Stimulated activated naive CD8-positive, alpha-beta T cell treated with anti-CD3 and anti-CD28 coated beads, Interleukin-15, Interleukin-2, amounts not matched to agents 100 ng/mL and 50 ng/mL, for 24 hours (primary cell): ENCODE results near the gene GALNT10.

Experiments used
- H3K27ac Mint-ChIP-seq: one replicate; pipeline ENCODE4 v1.8.0; 2021; ENCODE audit warnings: mild to moderate bottlenecking, mixed read lengths
- H3K27me3 Mint-ChIP-seq: one replicate; pipeline ENCODE4 v1.8.0; 2021; ENCODE audit warnings: mixed read lengths
- H3K36me3 Mint-ChIP-seq: one replicate; pipeline ENCODE4 v1.8.0; 2021; ENCODE audit warnings: low read depth, mixed read lengths
- H3K4me1 Mint-ChIP-seq: one replicate; pipeline ENCODE4 v1.8.0; 2021; ENCODE audit warnings: low read depth, mixed read lengths
- H3K4me3 Mint-ChIP-seq: one replicate; pipeline ENCODE4 v1.8.0; 2021; ENCODE audit warnings: mild to moderate bottlenecking, mixed read lengths
- H3K9me3 Mint-ChIP-seq: one replicate; pipeline ENCODE4 v1.8.0; 2021; ENCODE audit warnings: mixed read lengths

Gene GALNT10

GRCh38 chr5:154370119-154370518 is 179.6 kb downstream of the GALNT10 start:
- Mint-ChIP-seq H3K9me3 (no peaks in the 10 kb centered on the region), H3K4me3 (no peak overlapping the region), H3K4me1 (no peaks in the 10 kb centered on the region), H3K36me3 (peaks cover 7% of the 10 kb centered on the region), H3K27me3 (no peaks in the 10 kb centered on the region), H3K27ac (no peak overlapping the region)

- Mint-ChIP-seq H3K4me1 (no peaks in the 10 kb centered on the region), H3K27ac (no peak overlapping the region), H3K9me3 (no peaks in the 10 kb centered on the region), H3K27me3 (no peaks in the 10 kb centered on the region), H3K36me3 (peaks cover 4% of the 10 kb centered on the region), H3K4me3 (no peak overlapping the region)
Measured at GRCh38 chr5:154370813-154371212, 180.3 kb downstream of the GALNT10 start.

GRCh38 chr5:154371687-154372086 is 181.2 kb downstream of the GALNT10 start:
- no peaks in the 10 kb centered on the region for H3K27me3 Mint-ChIP-seq
- peaks cover 5% of the 10 kb centered on the region for H3K36me3 Mint-ChIP-seq
- H3K9me3 Mint-ChIP-seq = no peaks in the 10 kb centered on the region
- no peaks in the 10 kb centered on the region for H3K4me1 Mint-ChIP-seq
- H3K4me3 Mint-ChIP-seq = no peak overlapping the region
- H3K27ac Mint-ChIP-seq = no peak overlapping the region

- no peak overlapping the region for H3K4me3 Mint-ChIP-seq
Measured at GRCh38 chr5:154372661-154373060, 182.1 kb downstream of the GALNT10 start.

GRCh38 chr5:154373326-154373725 is 182.8 kb downstream of the GALNT10 start:
- H3K27me3 Mint-ChIP-seq = no peaks in the 10 kb centered on the region
- H3K9me3 Mint-ChIP-seq = no peaks in the 10 kb centered on the region
- peaks cover 19% of the 10 kb centered on the region for H3K36me3 Mint-ChIP-seq
- H3K4me3 Mint-ChIP-seq = no peak overlapping the region
- no peaks in the 10 kb centered on the region for H3K4me1 Mint-ChIP-seq
- H3K27ac Mint-ChIP-seq = no peak overlapping the region

More at GRCh38 chr5:154372661-154373060, 182.1 kb downstream of the GALNT10 start:
- H3K9me3 Mint-ChIP-seq = no peaks in the 10 kb centered on the region
- H3K27me3 Mint-ChIP-seq = no peaks in the 10 kb centered on the region
- no peaks in the 10 kb centered on the region for H3K4me1 Mint-ChIP-seq
- H3K27ac Mint-ChIP-seq = no peak overlapping the region
- peaks cover 14% of the 10 kb centered on the region for H3K36me3 Mint-ChIP-seq

GRCh38 chr5:154373729-154374179 is 183.2 kb downstream of the GALNT10 start:
- Mint-ChIP-seq H3K36me3 (peaks cover 19% of the 10 kb centered on the region), H3K4me3 (no peak overlapping the region), H3K4me1 (no peaks in the 10 kb centered on the region), H3K9me3 (no peaks in the 10 kb centered on the region), H3K27ac (no peak overlapping the region), H3K27me3 (no peaks in the 10 kb centered on the region)

GRCh38 chr5:154374264-154374663 is 183.7 kb downstream of the GALNT10 start:
- H3K4me3 Mint-ChIP-seq = no peak overlapping the region
- H3K27me3 Mint-ChIP-seq = no peaks in the 10 kb centered on the region
- H3K36me3 Mint-ChIP-seq = peaks cover 18% of the 10 kb centered on the region
- no peaks in the 10 kb centered on the region for H3K4me1 Mint-ChIP-seq
- no peaks in the 10 kb centered on the region for H3K9me3 Mint-ChIP-seq
- no peak overlapping the region for H3K27ac Mint-ChIP-seq

- no peaks in the 10 kb centered on the region for H3K9me3 Mint-ChIP-seq
- H3K4me3 Mint-ChIP-seq = no peak overlapping the region
- H3K27ac Mint-ChIP-seq = no peak overlapping the region
- no peaks in the 10 kb centered on the region for H3K4me1 Mint-ChIP-seq
- H3K36me3 Mint-ChIP-seq = peaks cover 20% of the 10 kb centered on the region
- H3K27me3 Mint-ChIP-seq = no peaks in the 10 kb centered on the region
Measured at GRCh38 chr5:154375329-154376008, 184.9 kb downstream of the GALNT10 start.

GRCh38 chr5:154376481-154376880 is 185.9 kb downstream of the GALNT10 start:
- no peaks in the 10 kb centered on the region for H3K27me3 Mint-ChIP-seq
- no peak overlapping the region for H3K27ac Mint-ChIP-seq
- peaks cover 28% of the 10 kb centered on the region for H3K36me3 Mint-ChIP-seq
- H3K4me3 Mint-ChIP-seq = no peak overlapping the region
- H3K4me1 Mint-ChIP-seq = no peaks in the 10 kb centered on the region
- no peaks in the 10 kb centered on the region for H3K9me3 Mint-ChIP-seq

- Mint-ChIP-seq H3K9me3 (no peaks in the 10 kb centered on the region), H3K4me1 (no peaks in the 10 kb centered on the region), H3K27ac (no peak overlapping the region), H3K36me3 (peaks cover 32% of the 10 kb centered on the region), H3K4me3 (no peak overlapping the region), H3K27me3 (no peaks in the 10 kb centered on the region)
Measured at GRCh38 chr5:154377754-154378533, 187.4 kb downstream of the GALNT10 start.

- H3K9me3 Mint-ChIP-seq = no peaks in the 10 kb centered on the region
- H3K27me3 Mint-ChIP-seq = no peaks in the 10 kb centered on the region
- no peak overlapping the region for H3K4me3 Mint-ChIP-seq
- peaks cover 44% of the 10 kb centered on the region for H3K36me3 Mint-ChIP-seq
- H3K4me1 Mint-ChIP-seq = peaks cover 10% of the 10 kb centered on the region
- H3K27ac Mint-ChIP-seq = no peak overlapping the region
Measured at GRCh38 chr5:154380263-154380662, 189.7 kb downstream of the GALNT10 start.

- H3K36me3 Mint-ChIP-seq = peaks cover 30% of the 10 kb centered on the region
- no peaks in the 10 kb centered on the region for H3K27me3 Mint-ChIP-seq
- no peaks in the 10 kb centered on the region for H3K9me3 Mint-ChIP-seq
- peaks cover 14% of the 10 kb centered on the region for H3K4me1 Mint-ChIP-seq
- H3K4me3 Mint-ChIP-seq = no peak overlapping the region
- no peak overlapping the region for H3K27ac Mint-ChIP-seq
Measured at GRCh38 chr5:154384480-154385235, 194.1 kb downstream of the GALNT10 start.

GRCh38 chr5:154385236-154385512 is 194.6 kb downstream of the GALNT10 start:
- no peak overlapping the region for H3K27ac Mint-ChIP-seq
- H3K27me3 Mint-ChIP-seq = no peaks in the 10 kb centered on the region
- H3K4me1 Mint-ChIP-seq = peaks cover 14% of the 10 kb centered on the region
- no peaks in the 10 kb centered on the region for H3K9me3 Mint-ChIP-seq
- no peak overlapping the region for H3K4me3 Mint-ChIP-seq
- peaks cover 35% of the 10 kb centered on the region for H3K36me3 Mint-ChIP-seq

- peaks cover 14% of the 10 kb centered on the region for H3K4me1 Mint-ChIP-seq
- no peaks in the 10 kb centered on the region for H3K27me3 Mint-ChIP-seq
- no peak overlapping the region for H3K4me3 Mint-ChIP-seq
- H3K9me3 Mint-ChIP-seq = no peaks in the 10 kb centered on the region
- H3K27ac Mint-ChIP-seq = no peak overlapping the region
- peaks cover 35% of the 10 kb centered on the region for H3K36me3 Mint-ChIP-seq
Measured at GRCh38 chr5:154386952-154387629, 196.6 kb downstream of the GALNT10 start.

GRCh38 chr5:154388842-154389241 is 198.3 kb downstream of the GALNT10 start:
- Mint-ChIP-seq H3K9me3 (no peaks in the 10 kb centered on the region), H3K4me1 (peaks cover 14% of the 10 kb centered on the region), H3K27me3 (no peaks in the 10 kb centered on the region), H3K36me3 (peaks cover 32% of the 10 kb centered on the region), H3K4me3 (no peak overlapping the region), H3K27ac (no peak overlapping the region)
